H1 (cell line): ENCODE data around the gene CNPY4. TPM values are rescaled to one million over a fixed set of nuclear protein-coding genes. Genes with fewer than 3 reads are reported as not detected.

Experiments
- CTCF ChIA-PET: fragments of 300-600 bp; sonication (Branson Sonifier 250); formaldehyde crosslinking; loops from one replicate; lab custom pipeline; 2021; ENCODE audit not compliant: partially characterized antibody; lab: Charles Lee
- POLR2A ChIA-PET: fragments of 300-600 bp; sonication (Branson Sonifier 250); formaldehyde crosslinking; loops from one replicate; lab custom pipeline; 2021; ENCODE audit warnings: inconsistent platforms; ENCODE audit not compliant: partially characterized antibody; lab: Charles Lee
- DNase-seq, 2 experiments: peaks; one replicate each; pipeline versions ENCODE4 v3.0.0 to v3.0.0-alpha.2; 2010 to 2022; ENCODE audit warnings: low spot score in 2 of 2, low read depth in 1 of 2, mixed read lengths in 1 of 2
- FAIRE-seq: peaks from 2 replicates; lab custom pipeline; 2011; peaks lifted over from hg19 to GRCh38; lab: Jason Lieb, UNC
- H2AFZ ChIP-seq: 2 replicates; pipeline ENCODE4 v1.8.1; 2012; ENCODE audit warnings: low read length, inconsistent platforms
- H2AK5ac ChIP-seq: 2 replicates; pipeline ENCODE4 v1.6.1; 2013; ENCODE audit warnings: low read depth, low read length
- H2BK120ac ChIP-seq: replicated peaks from 2 replicates; pipeline ENCODE3; 2013; ENCODE audit warnings: low read depth, low read length, inconsistent platforms
- H2BK12ac ChIP-seq: 2 replicates; pipeline ENCODE4 v1.6.1; 2013; ENCODE audit warnings: low read depth, low read length
- H2BK15ac ChIP-seq: 2 replicates; pipeline ENCODE4 v1.6.1; 2013; ENCODE audit warnings: low read length
- H2BK20ac ChIP-seq: 2 replicates; pipeline ENCODE4 v1.6.1; 2013; ENCODE audit warnings: low read length
- H2BK5ac ChIP-seq: 2 replicates; pipeline ENCODE4 v1.6.1; 2013; ENCODE audit warnings: low read depth, low read length
- H3K14ac ChIP-seq: 2 replicates; pipeline ENCODE4 v1.6.1; 2013; ENCODE audit warnings: inconsistent platforms; ENCODE audit not compliant: insufficient read length
- H3K18ac ChIP-seq: 2 replicates; pipeline ENCODE4 v1.6.1; 2013; ENCODE audit warnings: low read length; ENCODE audit errors: extremely low read depth
- H3K23ac ChIP-seq: 2 replicates; pipeline ENCODE4 v1.6.1; 2013; ENCODE audit warnings: inconsistent platforms; ENCODE audit not compliant: insufficient read length
- H3K23me2 ChIP-seq: 2 replicates; pipeline ENCODE4 v1.6.1; 2013; ENCODE audit warnings: low read depth, low read length
- H3K27ac ChIP-seq: 2 replicates; pipeline ENCODE4 v1.6.1; 2011; ENCODE audit warnings: low read depth, low read length, inconsistent platforms
- H3K27me3 ChIP-seq, 4 experiments: replicated peaks in 1 of 4; 1 replicate in 1 of 4; 2 replicates in 3 of 4; pipeline versions ENCODE4 v1.6.1 to v1.8.1; 2011 to 2013; ENCODE audit warnings: low read length in 3 of 4, mild to moderate bottlenecking in 3 of 4, inconsistent platforms in 2 of 4, mixed read lengths in 2 of 4, moderate library complexity in 1 of 4; ENCODE audit not compliant: control insufficient read depth in 3 of 4, insufficient read depth in 3 of 4; ENCODE audit errors: extremely low read depth in 1 of 4
- H3K36me3 ChIP-seq, 4 experiments: 2 replicates each; pipeline versions ENCODE4 v1.6.1 to v1.8.1; 2011 to 2013; ENCODE audit warnings: mild to moderate bottlenecking in 4 of 4, low read length in 3 of 4, moderate library complexity in 2 of 4, control low read depth in 1 of 4, inconsistent platforms in 1 of 4; ENCODE audit not compliant: insufficient read depth in 4 of 4, control insufficient read depth in 2 of 4
- H3K4ac ChIP-seq: replicated peaks from 2 replicates; pipeline ENCODE3; 2013; ENCODE audit warnings: low read length, low read depth, mixed read lengths, inconsistent platforms; ENCODE audit not compliant: insufficient read length
- H3K4me1 ChIP-seq, 4 experiments: replicated peaks in 1 of 4; 1 replicate in 1 of 4; 2 replicates in 3 of 4; pipeline versions ENCODE4 v1.6.1 to v1.8.1; 2011 to 2013; ENCODE audit warnings: low read length in 3 of 4, inconsistent platforms in 2 of 4, mixed read lengths in 1 of 4; ENCODE audit not compliant: insufficient read depth in 4 of 4, control insufficient read depth in 3 of 4
- H3K4me2 ChIP-seq, 2 experiments: 2 replicates each; pipeline versions ENCODE4 v1.6.1 to v1.8.1; 2011 to 2013; ENCODE audit warnings: low read depth in 2 of 2, low read length in 2 of 2, control low read depth in 1 of 2, inconsistent platforms in 1 of 2, mild to moderate bottlenecking in 1 of 2; ENCODE audit not compliant: insufficient read depth in 1 of 2
- H3K4me3 ChIP-seq, 4 experiments: fragments of 200-600, 300-600 bp in 1 of 4; sonication (generic), shearing (Covaris generic), sonication (Bioruptor Twin) in 1 of 4; 2 replicates each; pipeline versions ENCODE4 v1.5.1 to v1.8.1; 2011 to 2016; ENCODE audit warnings: low read length in 4 of 4, low read depth in 3 of 4, control low read depth in 2 of 4, inconsistent platforms in 2 of 4, mild to moderate bottlenecking in 2 of 4, mixed read lengths in 1 of 4, moderate library complexity in 1 of 4; ENCODE audit not compliant: insufficient read depth in 2 of 4; ENCODE audit errors: extremely low read depth in 1 of 4
- H3K56ac ChIP-seq: replicated peaks from 2 replicates; pipeline ENCODE3; 2013; ENCODE audit warnings: low read depth, mild to moderate bottlenecking, mixed read lengths, low read length, inconsistent platforms; ENCODE audit not compliant: insufficient read length
- H3K79me1 ChIP-seq: 2 replicates; pipeline ENCODE4 v1.6.1; 2013; ENCODE audit warnings: low read depth, low read length, control low read depth
- H3K79me2 ChIP-seq, 2 experiments: 2 replicates each; pipeline versions ENCODE4 v1.6.1 to v1.8.1; 2012 to 2013; ENCODE audit warnings: low read length in 2 of 2, mild to moderate bottlenecking in 2 of 2, inconsistent platforms in 1 of 2; ENCODE audit not compliant: insufficient read depth in 2 of 2, control insufficient read depth in 1 of 2
- H3K9ac ChIP-seq, 4 experiments: replicated peaks in 1 of 4; 1 replicate in 1 of 4; 2 replicates in 3 of 4; pipeline versions ENCODE4 v1.6.1 to v1.8.1; 2011 to 2013; ENCODE audit warnings: low read depth in 3 of 4, low read length in 3 of 4, control low read depth in 2 of 4, mild to moderate bottlenecking in 2 of 4, moderate library complexity in 2 of 4, inconsistent platforms in 1 of 4; ENCODE audit errors: extremely low read depth in 1 of 4
- H3K9me3 ChIP-seq, 2 experiments: 2 replicates each; pipeline versions ENCODE4 v1.6.1 to v1.8.1; 2012 to 2013; ENCODE audit warnings: mild to moderate bottlenecking in 2 of 2, moderate library complexity in 2 of 2, control low read depth in 1 of 2, inconsistent platforms in 1 of 2, low read depth in 1 of 2, low read length in 1 of 2, mixed read lengths in 1 of 2; ENCODE audit not compliant: insufficient read depth in 2 of 2
- H4K20me1 ChIP-seq, 2 experiments: replicated peaks in 1 of 2; 2 replicates each; pipeline versions ENCODE3 to v1.8.1; 2011 to 2013; ENCODE audit warnings: inconsistent platforms in 2 of 2, low read length in 2 of 2, mild to moderate bottlenecking in 1 of 2; ENCODE audit not compliant: insufficient read depth in 2 of 2, control insufficient read depth in 1 of 2
- H4K5ac ChIP-seq: 2 replicates; pipeline ENCODE4 v1.6.1; 2013; ENCODE audit warnings: low read length, low read depth, mixed read lengths, inconsistent platforms; ENCODE audit not compliant: insufficient read length
- H4K8ac ChIP-seq: 2 replicates; pipeline ENCODE4 v1.8.0; 2013; ENCODE audit warnings: mild to moderate bottlenecking, moderate library complexity, low read length, inconsistent platforms; ENCODE audit not compliant: insufficient read depth; ENCODE audit errors: extremely low read depth
- H4K91ac ChIP-seq: replicated peaks from 2 replicates; pipeline ENCODE3; 2013; ENCODE audit warnings: low read length, mixed read lengths, inconsistent platforms; ENCODE audit not compliant: insufficient read length
- GABPA ChIP-seq: IDR thresholded peaks from 2 replicates; pipeline ENCODE4 v1.6.1; 2011; ENCODE audit warnings: mild to moderate bottlenecking, low read length, moderate library complexity, borderline replicate concordance; ENCODE audit not compliant: insufficient read depth
- RXRA ChIP-seq: IDR thresholded peaks from 2 replicates; pipeline ENCODE4 v1.6.1; 2011; ENCODE audit warnings: low read depth, mild to moderate bottlenecking, low read length, moderate library complexity; ENCODE audit not compliant: insufficient read depth
- TAF7 ChIP-seq: optimal IDR thresholded peaks from 2 replicates; pipeline ENCODE3; 2011; ENCODE audit warnings: low read depth, mild to moderate bottlenecking, inconsistent platforms, low read length, moderate library complexity, borderline replicate concordance
- TBP ChIP-seq: IDR thresholded peaks from 2 replicates; pipeline ENCODE4 v1.6.1; 2011; ENCODE audit warnings: low read depth, low read length, improper control_type of control experiment
- USF2 ChIP-seq: IDR thresholded peaks from 2 replicates; pipeline ENCODE4 v1.6.1; 2011; ENCODE audit warnings: low read length, improper control_type of control experiment
- WGBS, 2 experiments: shearing (Covaris generic) in 1 of 2; methylation state at CpG; one replicate each; pipeline versions ENCODE4 v1.1.6 to v1.1.7; 2013 to 2015; ENCODE audit warnings: low lambda C conversion rate in 2 of 2, mixed read lengths in 2 of 2, inconsistent platforms in 1 of 2, low coverage in 1 of 2, missing lambda C conversion rate in 1 of 2; ENCODE audit not compliant: insufficient replicate concordance in 2 of 2, insufficient coverage in 1 of 2, insufficient read length in 1 of 2; ENCODE audit errors: extremely low coverage in 1 of 2, missing lambda C conversion rate in 1 of 2; 5-methylcytosine and 5-hydroxymethylcytosine counted together
- polyA plus RNA-seq, 7 experiments: library from polyadenylated mRNA; depleted of rRNA in 3 of 7; stranded (reverse) in 5 of 7; unstranded in 2 of 7; fragments of >200 nt in 5 of 7; fragments of 200-250 nt in 2 of 7; gene quantifications; 1 replicate in 5 of 7; 2 replicates in 1 of 7; 4 replicates in 1 of 7; pipeline versions ENCODE4 v1.2.1 to v1.2.3, GENCODE V29; 2011 to 2013; ENCODE audit warnings: missing spikeins in 2 of 7, mixed read lengths in 2 of 7
- total RNA-seq: library from RNA; stranded (reverse); fragmentation: NEBNext Ultra II Directional; extraction: Animal tissue kit (Norgen Biotek cat#: 25700); gene quantifications from 2 replicates; pipeline ENCODE4 v1.2.1, GENCODE V29; 2021
- TF ChIP-seq, protein P1 (sequence below): IDR thresholded peaks from 2 replicates; pipeline ENCODE4 v1.6.1; 2012; ENCODE audit warnings: low read length, inconsistent platforms

The CNPY4 gene
- total and polyA plus RNA-seq, 2 of the 8 experiments (the other 6 are each of a cell fraction or from before 2014, with no cell fraction given), result 10.2 to 15.3 TPM

DNA sequence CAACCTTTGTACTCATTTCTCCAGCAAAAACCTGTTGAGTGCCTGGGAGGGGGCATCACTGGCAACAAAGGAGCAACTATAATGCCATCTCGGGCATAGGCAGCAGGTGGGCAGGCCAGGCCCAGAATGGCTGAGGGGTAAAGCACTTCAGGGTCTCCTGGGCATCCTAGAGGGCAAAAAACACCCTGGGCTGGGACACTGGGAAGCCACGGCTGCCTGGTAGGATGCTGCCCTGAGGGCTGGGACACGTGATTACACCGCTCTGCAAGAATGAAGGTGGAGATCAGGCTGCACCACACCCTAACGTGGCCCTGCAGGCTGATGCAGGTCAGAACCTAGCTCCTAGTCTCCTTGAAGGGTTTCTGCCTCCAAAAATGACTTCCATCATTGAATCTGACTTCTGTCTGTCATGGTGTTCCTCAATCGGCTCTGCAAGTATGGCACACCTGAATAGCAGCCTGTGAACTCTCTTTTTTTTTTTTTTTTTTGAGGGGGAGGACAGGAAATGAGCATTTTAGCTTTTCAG, 43.6 kb downstream of the CNPY4 start:
- no peaks in the 10 kb centered on the region for H3K36me3 ChIP-seq
- peaks cover 4% of the 10 kb centered on the region; the same call in 1 of the 2 replicates for H3K23me2 ChIP-seq
- FAIRE-seq, result no peak
- no peak overlapping the region for H2BK20ac ChIP-seq
- no peaks in the 10 kb centered on the region; the same call in 1 of the 2 replicates for H3K79me1 ChIP-seq
- H3K4me1 ChIP-seq, result peaks cover 5 to 12% (median 7%) of the 10 kb centered on the region in 4 experiments
- TF ChIP-seq RXRA (no peak), TBP (no peak), USF2 (no peak), TAF7 (no peak), GABPA (no peak)
- TF ChIP-seq, protein P1, sequence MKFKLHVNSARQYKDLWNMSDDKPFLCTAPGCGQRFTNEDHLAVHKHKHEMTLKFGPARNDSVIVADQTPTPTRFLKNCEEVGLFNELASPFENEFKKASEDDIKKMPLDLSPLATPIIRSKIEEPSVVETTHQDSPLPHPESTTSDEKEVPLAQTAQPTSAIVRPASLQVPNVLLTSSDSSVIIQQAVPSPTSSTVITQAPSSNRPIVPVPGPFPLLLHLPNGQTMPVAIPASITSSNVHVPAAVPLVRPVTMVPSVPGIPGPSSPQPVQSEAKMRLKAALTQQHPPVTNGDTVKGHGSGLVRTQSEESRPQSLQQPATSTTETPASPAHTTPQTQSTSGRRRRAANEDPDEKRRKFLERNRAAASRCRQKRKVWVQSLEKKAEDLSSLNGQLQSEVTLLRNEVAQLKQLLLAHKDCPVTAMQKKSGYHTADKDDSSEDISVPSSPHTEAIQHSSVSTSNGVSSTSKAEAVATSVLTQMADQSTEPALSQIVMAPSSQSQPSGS, result no peak
- H2AFZ ChIP-seq, result no peak overlapping the region
- POLR2A ChIA-PET, result interaction anchor here (1.0 to 11.0 kb wide), 2 partner anchors 6 to 14 kb away, joined by 3 to 145 read pairs; partner anchors contain the start of genes GPC2, STAG3 and TRAPPC14
- H3K18ac ChIP-seq, result no peak overlapping the region
- no peak overlapping the region for H4K8ac ChIP-seq
- no peaks in the 10 kb centered on the region for H3K9me3 ChIP-seq
- H4K5ac ChIP-seq, result no peak overlapping the region
- no peak overlapping the region for H3K4me3 ChIP-seq
- WGBS, 2 experiments, result 75% methylated on average over 6 of the region's 6 CpGs; no CpG with 5 or more reads in 1 of the 2 experiments
- no peak overlapping the region for H2BK120ac ChIP-seq
- no peak overlapping the region for H2BK12ac ChIP-seq
- no peak overlapping the region for H3K14ac ChIP-seq
- H3K23ac ChIP-seq, result no peak overlapping the region
- H3K27ac ChIP-seq, result no peak overlapping the region
- H3K4me2 ChIP-seq, result no peak overlapping the region
- H2AK5ac ChIP-seq, result no peak overlapping the region
- H3K4ac ChIP-seq, result no peak overlapping the region
- no peak overlapping the region for H2BK5ac ChIP-seq
- H3K79me2 ChIP-seq, result no peaks in the 10 kb centered on the region
- H2BK15ac ChIP-seq, result no peak overlapping the region
- peaks cover 0 to 10% (median 2%) of the 10 kb centered on the region in 4 experiments; a peak in 1 of 7 replicates for H3K27me3 ChIP-seq
- no peaks in the 10 kb centered on the region for H4K20me1 ChIP-seq
- H3K56ac ChIP-seq, result no peak overlapping the region
- CTCF ChIA-PET, result interaction anchor here (11.2 kb wide), 1 partner anchor 32 kb away, joined by 94 read pairs; no protein-coding TSS in a partner anchor
- no peak for DNase-seq
- no peak overlapping the region; a peak in 1 of 7 replicates for H3K9ac ChIP-seq
- no peak overlapping the region for H4K91ac ChIP-seq
